NT2/D1 (cell line): ENCODE results near the gene XYLT1.

Experiments
- SUZ12 ChIP-seq: IDR thresholded peaks from 2 replicates; pipeline ENCODE4 v1.6.1; 2011; ENCODE audit not compliant: insufficient read length, insufficient read depth; ENCODE audit errors: extremely low read depth
- YY1 ChIP-seq: IDR thresholded peaks from 2 replicates; pipeline ENCODE4 v1.6.1; 2011; ENCODE audit not compliant: insufficient read length, insufficient read depth
- ZNF274 ChIP-seq: IDR thresholded peaks from 2 replicates; pipeline ENCODE4 v1.6.1; 2011; ENCODE audit warnings: mild to moderate bottlenecking, low read depth, low read length

GRCh38 chr16:17282247-17282646 is 188.5 kb downstream of the XYLT1 start:
- TF ChIP-seq ZNF274, result no peak
- no peak for TF ChIP-seq SUZ12
- no peak for TF ChIP-seq YY1
